ENCODE measurements around the gene SWAP70. TPM values are rescaled to one million over a fixed set of nuclear protein-coding genes. Genes with fewer than 3 reads are reported as not detected.

The SWAP70 gene
- total RNA-seq, 2 donors from 2014 or later: 27.4 to 37.7 TPM

DNA sequence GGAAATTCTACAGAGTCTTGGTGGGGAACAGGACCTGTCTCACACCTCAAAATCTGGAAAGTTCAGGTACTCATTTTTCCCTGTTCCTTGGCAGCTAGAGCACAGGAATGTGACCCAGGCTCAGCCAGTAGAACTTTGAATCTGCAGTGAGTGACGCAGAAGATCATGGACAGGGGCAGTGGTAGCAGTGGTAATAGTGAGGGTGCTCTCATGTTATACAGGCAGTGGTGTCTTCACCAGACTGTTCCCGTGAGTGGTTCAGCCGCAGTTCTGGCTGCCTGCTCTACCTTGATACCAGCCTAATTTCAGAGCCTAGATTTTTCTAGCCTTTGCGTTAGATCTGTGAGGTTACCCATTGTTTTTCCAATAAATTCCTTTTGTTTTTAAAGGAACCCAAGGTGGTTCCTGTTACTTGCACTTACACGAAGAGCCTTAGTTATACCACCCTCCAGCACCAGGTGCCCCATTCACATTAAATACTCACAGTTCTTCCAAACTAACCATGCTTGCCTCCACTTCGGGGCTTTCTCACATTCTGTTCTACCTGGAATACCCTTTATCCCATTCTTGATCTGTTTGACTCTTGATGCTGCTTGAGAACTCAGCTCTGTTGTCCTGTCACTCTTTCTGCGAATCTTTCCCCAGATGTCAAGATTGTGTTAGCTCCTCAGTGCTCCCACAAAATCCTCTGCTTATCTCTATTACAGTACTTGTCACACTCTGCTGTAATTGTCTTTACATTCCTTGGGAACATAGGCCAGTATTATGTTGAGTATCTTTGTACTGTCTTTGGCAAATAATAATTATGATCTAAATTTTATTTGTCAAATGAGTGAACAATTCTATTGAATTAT lies 47.8 kb downstream of the SWAP70 start:
- ATAC-seq: no peak
- DNase-seq: no peak
- intact Hi-C loops (cut with DNase I): no loop called here

DNA sequence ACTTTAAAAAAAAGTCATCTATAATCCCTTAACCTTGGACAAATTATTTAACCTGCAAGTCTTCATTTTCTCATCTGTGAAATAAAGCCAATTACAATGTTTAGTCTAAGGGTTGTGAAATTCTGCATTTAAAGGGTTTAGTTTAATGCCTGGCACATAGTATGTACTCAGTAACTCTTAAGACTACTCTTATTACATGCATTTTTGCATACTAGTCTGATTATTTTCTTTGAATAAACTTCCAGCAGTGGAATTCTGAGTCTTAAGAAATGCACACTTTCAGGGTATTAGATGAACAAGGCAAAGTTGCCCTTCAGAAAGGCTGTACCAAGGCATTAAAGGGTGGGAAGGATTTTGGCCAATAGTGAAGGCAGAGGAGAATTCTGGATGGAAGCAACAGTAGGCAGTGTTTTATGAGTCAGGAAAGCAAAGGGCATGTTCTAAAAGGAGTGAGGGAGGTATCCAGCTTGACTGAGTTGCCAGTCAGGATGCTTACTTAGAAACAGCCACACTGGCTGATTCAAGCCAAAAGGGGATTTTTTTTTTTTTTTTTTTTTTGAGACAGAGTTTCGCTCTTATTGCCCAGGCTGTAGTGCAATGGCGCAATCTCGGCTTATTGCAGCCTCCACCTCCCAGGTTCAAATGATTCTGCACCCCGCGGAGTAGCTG lies 50.5 kb downstream of the SWAP70 start:
- ATAC-seq (peak in 1 of 2 donors; percentile 50), DNase-seq (no peak)
- intact Hi-C loops (cut with DNase I): no loop called here

DNA sequence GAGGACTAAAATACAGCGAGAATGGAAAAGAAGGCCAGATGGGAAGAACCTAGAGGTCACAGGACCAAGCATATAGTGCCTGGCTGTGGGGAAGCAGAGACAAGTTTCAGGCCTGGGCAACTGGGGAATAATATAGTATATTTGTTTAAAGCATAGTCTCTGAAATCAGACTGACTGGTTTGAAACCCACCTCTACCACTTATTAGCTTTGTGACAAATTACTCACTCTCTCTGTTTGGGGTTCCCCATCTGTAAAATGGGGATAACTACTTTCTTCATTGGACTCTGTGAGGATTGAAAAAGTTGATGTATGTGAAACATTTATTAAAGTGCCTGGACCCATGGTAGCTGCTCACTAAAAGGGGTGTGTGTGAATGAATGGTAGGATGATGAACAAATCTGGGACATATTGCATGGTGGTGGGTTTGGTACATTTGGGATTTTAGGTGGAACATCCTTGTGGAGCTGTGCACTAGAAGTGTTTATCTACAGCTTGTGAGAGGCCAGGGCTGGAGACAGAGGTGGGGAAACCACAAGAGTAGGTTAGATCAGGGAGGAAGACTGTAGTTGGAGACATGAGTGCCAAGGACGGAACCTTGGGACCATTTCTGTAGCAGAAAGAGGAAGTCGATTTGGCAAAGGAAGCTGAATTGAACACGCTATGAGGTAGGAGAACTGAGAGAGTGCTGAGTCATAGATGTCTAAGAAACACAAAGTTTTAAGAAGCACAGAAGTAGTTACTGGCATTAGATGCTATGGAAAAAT lies 52.6 kb downstream of the SWAP70 start:
- DNase-seq (peak; percentile 42), ATAC-seq (peak; percentile 81 to 85)
- intact Hi-C loops (cut with DNase I): no loop called here

DNA sequence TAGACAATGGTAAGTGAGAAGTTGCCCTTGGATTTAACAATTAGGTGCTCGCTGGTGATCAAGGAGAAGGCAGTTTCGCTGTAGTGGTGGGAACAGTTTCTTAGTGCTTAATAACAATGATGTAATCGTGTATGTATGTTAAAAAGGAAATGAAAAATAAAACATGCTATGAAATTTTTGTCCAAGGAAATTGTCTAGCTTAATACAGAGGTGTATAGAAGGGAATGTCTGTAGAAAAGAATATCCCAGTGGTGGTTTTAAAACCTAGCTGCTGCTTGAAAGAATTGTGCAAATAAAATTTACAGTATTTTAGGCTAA lies 53.1 kb downstream of the SWAP70 start:
- intact Hi-C loops (cut with DNase I): no loop called here
- DNase-seq (no peak), ATAC-seq (no peak)

DNA sequence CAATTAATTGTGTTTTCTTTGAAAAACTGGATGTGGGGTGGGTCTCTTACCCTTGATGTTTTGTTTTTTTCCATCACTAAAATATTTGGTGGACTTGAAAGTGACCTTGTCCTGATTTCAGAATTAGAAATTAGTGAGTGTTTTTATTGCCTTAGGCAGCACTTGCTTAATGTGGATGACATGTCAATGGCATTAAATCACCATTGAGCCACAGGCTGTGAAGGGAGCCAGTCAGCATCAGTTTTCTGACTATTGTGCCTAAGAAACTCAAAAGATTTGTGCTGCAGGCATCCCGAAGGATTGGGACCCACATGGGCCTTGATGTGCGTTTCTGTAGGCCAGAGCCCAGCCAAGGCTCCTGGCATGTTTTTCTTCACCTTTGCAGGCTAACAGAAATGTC lies 53.8 kb downstream of the SWAP70 start:
- no peak for DNase-seq
- intact Hi-C loops (cut with DNase I): no loop called here
- ATAC-seq: no peak

DNA sequence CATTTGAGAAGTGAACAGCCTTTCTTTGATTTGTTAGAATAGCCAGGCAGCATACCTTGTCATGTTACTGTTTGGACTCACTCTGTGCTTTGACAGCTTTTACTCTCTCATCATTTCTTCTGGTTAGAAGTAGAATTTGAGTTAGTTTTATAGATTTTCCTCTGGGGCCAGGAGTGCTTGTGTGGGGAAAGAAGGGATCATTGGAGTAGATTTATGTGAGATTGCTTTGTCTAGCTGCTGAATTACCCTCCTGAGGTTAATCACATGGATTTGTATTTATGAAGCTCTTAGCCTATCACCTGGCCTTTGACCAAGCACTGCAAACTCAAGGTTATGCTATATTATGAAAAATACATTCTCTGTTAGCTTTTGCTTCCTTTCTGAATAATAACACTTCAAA lies 54.3 kb downstream of the SWAP70 start:
- no peak for ATAC-seq
- no peak for DNase-seq
- intact Hi-C loops (cut with DNase I): no loop called here

DNA sequence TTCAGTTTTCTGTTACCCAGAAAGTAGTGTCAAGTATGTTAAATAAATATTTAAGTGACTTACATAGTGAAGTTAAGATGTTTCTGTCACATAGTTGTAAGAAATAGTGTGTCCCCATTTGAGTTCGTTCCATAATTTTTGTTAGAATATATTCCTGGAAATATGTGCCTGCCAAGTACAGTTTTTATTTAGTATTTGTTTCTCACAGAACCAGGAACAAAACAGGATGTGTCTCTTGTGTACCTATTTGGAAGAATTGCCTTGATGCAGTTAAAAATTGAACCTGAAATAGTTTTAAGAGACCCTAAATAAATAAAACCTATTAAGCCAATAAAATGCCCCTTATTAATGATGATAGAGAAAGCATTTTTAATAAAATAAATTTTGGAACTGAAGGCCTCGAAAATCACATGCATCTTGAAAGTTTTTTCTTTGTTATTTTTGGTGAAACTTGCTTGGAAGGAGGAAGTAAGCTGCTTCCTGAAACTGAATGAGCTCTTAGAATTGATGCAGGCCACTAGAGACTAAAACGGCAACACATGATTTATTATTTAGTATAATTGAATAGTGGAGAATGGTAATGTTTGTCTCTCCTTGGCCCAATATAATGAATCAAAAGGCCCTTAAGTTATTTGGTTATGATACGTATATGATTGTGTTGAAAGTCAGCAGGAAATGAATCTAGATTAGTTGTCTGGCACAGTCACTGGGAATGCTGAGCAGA lies 55.9 kb downstream of the SWAP70 start:
- intact Hi-C loops (cut with DNase I): no loop called here
- ATAC-seq (peak in 1 of 2 donors; percentile 44), DNase-seq (no peak)

DNA sequence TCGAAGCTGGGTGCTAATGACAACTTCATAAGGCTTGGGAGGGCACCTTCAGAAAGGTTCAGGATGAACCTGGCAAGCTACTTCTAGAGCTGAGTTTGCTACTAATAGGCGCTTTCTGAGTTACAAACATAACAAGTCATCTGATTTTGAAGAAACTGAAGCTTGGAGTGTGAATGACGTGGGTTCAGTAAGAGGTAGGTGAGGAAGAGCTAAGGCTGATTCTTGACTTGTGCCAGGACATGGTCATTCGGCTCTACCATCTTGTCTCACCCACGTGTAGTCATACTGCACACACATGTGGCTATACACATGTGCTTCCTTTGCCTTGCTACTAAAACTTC lies 56.4 kb downstream of the SWAP70 start:
- peak in 1 of 2 donors; percentile 16 for ATAC-seq
- intact Hi-C loops (cut with DNase I): no loop called here
- DNase-seq: no peak

DNA sequence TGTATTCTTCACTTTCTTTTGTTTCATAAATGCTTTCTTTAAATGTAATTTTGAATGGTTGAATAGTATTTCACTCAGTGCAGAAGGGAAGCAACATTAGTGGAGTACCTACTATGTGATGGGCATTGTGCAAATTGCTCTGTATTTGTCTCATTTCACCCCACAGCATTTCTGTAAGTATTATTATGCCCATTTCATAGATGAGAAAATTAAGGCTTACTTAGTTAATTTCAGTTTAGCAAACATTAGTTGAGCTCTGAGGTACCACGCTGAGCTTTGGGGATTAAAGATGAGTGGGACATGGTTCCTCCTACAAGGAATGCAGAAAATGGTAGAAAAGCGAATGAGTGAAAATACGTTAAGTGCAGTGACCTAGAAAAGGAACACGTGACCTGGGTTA lies 58.1 kb downstream of the SWAP70 start:
- ATAC-seq (no peak), DNase-seq (no peak)
- intact Hi-C loops (cut with DNase I): no loop called here

DNA sequence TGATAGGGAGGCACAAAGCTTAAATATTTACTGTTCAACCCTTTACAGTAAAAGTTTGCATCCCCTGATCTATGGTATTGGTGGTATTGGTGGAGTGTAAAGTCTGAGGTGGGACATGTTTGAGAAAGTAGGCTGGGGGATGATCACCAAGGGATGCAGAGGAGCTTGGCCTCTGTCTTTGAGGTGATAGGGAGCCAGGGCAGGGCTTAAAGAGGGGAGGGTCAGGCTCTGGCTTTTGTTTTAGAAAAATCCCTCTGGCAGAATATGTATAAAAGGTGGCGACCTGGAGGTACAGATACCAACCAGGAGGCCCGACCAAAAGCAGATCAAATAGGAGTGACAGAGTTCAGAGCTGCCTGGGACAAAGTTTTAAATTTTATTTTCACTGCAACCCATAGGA lies 59.0 kb downstream of the SWAP70 start:
- intact Hi-C loops (cut with DNase I): no loop called here
- DNase-seq (no peak), ATAC-seq (no peak)

DNA sequence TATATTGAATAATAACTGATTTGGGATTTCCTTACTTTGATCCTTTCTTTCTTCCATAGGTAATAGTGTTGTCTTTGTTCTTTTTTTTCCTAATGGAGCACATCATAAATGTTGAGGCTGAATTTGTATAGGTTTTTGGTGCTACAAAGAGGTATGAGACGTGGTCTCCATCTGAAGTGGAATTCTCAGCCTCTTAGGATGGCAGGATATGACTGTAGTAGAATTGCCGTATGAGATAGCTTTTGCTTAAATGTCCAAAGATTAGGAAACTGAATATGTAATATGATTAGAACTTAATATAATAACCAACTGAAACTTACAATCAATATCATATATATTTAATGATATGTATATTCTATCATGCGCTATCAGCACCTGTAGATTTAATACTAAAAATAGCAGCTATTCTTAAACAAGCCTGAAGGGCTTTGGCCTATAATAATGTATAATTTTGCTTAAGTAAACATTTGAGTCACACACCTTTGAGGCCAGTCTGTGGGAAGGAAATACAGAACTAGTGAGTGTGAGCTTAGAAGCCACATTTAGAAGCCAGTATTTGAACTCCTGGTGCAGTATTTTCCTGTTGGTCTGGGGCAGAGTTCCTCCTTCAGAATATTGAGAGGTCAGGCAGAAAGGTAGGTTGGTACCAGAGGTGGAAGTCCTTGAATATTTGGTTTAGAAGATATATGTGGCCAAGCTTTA lies 62.6 kb downstream of the SWAP70 start:
- intact Hi-C loops (cut with DNase I): no loop called here
- no peak for DNase-seq
- ATAC-seq: no peak

DNA sequence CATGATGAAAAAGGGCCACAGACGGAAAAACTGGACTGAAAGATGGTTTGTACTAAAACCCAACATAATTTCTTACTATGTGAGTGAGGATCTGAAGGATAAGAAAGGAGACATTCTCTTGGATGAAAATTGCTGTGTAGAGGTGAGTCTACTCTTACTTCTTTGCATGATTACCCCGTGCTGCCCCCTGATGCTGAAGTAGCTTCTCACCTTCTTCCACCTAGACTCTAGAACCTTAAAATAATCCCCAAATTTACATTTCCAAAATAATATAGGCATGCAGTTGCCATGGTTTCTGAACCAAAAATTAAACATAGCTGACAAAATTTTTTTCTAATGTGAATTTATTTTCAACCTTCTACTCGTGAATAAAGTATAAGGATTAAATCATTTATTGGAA lies 64.2 kb downstream of the SWAP70 start:
- intact Hi-C loops (cut with DNase I): no loop called here
- ATAC-seq: no peak

DNA sequence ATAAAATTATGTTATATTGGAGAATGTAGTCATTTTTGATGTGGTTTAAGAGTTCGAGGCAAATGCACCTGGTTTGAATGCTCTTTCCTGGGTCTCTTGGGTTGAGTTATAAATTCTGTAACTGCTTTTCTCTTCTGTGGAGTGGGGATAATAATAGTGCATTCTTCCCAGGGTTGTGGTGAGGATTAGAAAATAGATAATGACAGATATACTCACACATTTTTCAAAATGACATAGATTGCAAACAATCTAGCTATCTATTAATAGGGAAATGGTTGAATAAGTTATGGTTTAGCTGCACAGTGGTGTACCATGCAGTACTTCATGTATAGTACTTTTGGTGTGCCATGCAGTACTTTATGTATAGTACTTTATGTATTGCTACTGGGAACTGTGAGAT lies 67.4 kb downstream of the SWAP70 start:
- DNase-seq (no peak), ATAC-seq (no peak)
- intact Hi-C loops (cut with DNase I): no loop called here

More for the DNA sequence above, 64.2 kb downstream of the SWAP70 start:
- no peak for DNase-seq

DNA sequence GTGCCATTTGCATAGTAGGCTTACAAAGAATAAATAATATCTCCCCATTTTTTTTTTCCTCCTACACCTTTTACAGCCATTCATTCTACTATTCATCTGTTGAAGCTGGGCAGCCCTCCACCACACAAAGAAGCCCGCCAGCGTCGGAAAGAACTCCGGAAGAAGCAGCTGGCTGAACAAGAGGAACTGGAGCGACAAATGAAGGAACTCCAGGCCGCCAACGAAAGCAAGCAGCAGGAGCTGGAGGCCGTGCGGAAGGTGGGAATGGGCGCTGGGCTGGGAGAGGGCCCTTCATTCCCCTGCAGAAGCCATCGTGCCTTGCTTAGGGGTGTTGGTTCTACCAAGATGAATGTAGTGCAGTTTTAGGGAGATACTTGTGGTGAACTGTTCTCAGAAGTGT lies 68.6 kb downstream of the SWAP70 start:
- intact Hi-C loops (cut with DNase I): no loop called here
- DNase-seq (no peak), ATAC-seq (no peak)

DNA sequence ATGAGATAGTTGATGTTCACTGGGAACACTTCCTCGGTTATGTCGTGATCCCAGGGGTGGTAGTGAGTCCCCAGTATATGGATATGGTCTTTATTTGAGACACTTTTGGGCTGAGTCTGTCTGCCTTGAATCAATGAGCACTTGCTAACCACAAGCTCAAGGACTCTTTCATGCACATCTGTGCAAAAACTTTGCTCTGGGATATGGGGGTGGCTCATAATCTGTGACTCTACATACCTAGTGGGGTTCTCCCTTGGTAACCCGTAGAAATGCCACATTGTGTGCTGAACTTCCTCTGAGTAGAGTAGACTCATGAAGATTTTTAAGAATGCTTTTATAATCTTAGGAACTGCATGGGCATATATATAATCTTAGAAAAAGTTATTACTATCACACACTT lies 69.3 kb downstream of the SWAP70 start:
- intact Hi-C loops (cut with DNase I): no loop called here
- ATAC-seq: no peak
- DNase-seq: no peak

DNA sequence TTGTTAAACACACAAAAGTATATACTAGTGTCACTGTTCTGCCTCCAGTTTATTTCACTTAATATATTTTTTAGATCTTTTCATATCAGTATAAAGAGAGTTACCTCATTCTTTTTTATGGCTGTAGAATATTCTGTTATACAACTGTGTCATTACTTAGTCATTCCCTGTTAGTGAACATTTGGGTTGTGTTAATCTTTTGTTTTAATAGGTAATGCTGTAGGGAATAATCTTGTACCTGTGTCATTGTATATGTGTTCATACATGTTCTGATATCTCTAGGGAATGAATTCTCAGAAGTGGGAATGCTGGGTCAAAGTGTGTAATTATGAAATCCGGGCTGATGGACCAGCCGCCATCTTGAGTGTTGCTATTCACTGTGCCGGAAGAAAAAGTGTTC lies 71.4 kb downstream of the SWAP70 start:
- no peak for DNase-seq
- intact Hi-C loops (cut with DNase I): no loop called here
- no peak for ATAC-seq

DNA sequence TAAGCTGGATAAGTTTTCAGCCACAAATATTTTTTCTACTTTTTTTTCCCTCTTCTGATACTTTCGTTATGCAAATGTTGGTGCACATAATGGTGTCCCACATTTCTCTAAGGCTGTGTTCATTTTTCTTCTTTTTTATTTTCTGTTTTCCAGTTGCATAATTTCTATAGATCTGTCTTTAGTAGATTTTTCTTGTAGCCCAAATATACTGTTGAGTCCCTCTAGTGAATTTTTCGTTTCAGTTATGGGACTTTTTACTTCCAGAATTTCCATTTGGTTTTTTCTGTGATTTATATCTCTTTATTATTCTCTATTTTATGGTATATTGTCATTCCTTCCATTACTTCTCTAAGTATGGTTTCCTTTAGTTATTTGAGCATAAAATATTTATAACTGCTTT lies 72.0 kb downstream of the SWAP70 start:
- ATAC-seq: no peak
- DNase-seq: no peak
- intact Hi-C loops (cut with DNase I): no loop called here

DNA sequence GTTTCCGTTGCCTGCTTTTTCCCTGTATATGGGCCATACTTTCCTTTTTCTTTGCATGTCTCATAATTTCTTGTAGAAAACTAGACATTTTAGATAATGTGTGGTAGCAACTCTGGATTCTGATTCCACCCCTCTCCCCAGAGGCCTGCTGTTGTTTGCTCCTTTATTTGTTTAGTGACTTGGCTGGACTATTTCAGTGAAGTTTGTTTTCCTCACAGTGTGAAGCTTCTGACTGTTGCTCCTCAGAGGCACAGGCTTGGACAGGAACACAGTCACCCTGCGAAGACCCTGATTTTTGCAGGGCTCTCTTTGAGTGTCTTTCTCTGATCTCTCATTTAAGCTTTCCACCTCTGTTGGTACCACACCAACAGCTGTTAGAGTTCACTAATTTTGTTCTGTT lies 72.5 kb downstream of the SWAP70 start:
- ATAC-seq: no peak
- DNase-seq: no peak
- intact Hi-C loops (cut with DNase I): no loop called here

DNA sequence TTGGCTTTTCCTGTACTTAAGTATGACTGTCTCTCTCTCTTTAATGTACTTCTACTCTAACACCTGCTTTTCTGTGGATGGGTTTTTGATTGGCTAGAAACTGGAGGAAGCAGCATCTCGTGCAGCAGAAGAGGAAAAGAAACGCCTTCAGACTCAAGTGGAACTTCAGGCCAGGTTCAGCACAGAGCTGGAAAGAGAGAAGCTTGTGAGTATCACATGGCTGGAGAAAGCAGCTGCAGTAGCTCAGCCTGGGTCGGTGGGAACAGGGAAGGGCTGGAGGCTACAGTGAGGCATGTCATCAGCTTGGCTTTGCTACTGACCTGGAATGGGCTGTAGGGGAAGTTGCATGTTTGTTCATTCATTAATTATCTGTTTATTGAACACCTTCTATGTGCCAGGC lies 74.2 kb downstream of the SWAP70 start:
- ATAC-seq (peak; percentile 53 to 75), DNase-seq (no peak)
- intact Hi-C loops (cut with DNase I): no loop called here
